ENCODE results near the gene AHSP.
A peak's percentile ranks its signal among the peaks of the same experiment; 100 is the strongest.
"Not testable (repeated sequence)": the region's sequence is repeated elsewhere in the genome, so short reads cannot be mapped to it uniquely, and the experiment has no call there.

The AHSP gene

GRCh38 chr16:31523768-31524167, 3.9 kb upstream of the AHSP start:
- not testable (repeated sequence) for H3K4me1 ChIP-seq (ENCODE audit: control insufficient read depth, insufficient read depth, low read length); H3K27me3 ChIP-seq (ENCODE audit: control insufficient read depth, insufficient read depth, low read length); H3K27ac ChIP-seq (ENCODE audit: low read depth, low read length); H3K9ac ChIP-seq (ENCODE audit: low read length); H3K4me3 ChIP-seq (ENCODE audit: low read length); H3K36me3 ChIP-seq (ENCODE audit: control insufficient read depth, insufficient read depth, low read length)

- H3K36me3 ChIP-seq (ENCODE audit: control insufficient read depth, insufficient read depth, low read length) = no peaks in the 10 kb centered on the region
Observed at GRCh38 chr16:31525113-31525512, 2.6 kb upstream of the AHSP start.

GRCh38 chr16:31528523-31529107, 915 bp downstream of the AHSP start:
- no peak overlapping the region for H3K27ac ChIP-seq (ENCODE audit: low read depth, low read length)
- H3K9ac ChIP-seq (ENCODE audit: low read length) = no peak overlapping the region
- peaks cover 3% of the 10 kb centered on the region for H3K4me1 ChIP-seq (ENCODE audit: control insufficient read depth, insufficient read depth, low read length)
- peak overlapping the region; percentile 14 for H3K4me3 ChIP-seq (ENCODE audit: low read length)
- no peaks in the 10 kb centered on the region for H3K36me3 ChIP-seq (ENCODE audit: control insufficient read depth, insufficient read depth, low read length)
- no peaks in the 10 kb centered on the region for H3K27me3 ChIP-seq (ENCODE audit: control insufficient read depth, insufficient read depth, low read length)

More at GRCh38 chr16:31525113-31525512, 2.6 kb upstream of the AHSP start:
- Histone ChIP-seq H3K4me1 (ENCODE audit: control insufficient read depth, insufficient read depth, low read length) (peaks cover 3% of the 10 kb centered on the region), H3K27ac (ENCODE audit: low read depth, low read length) (no peak overlapping the region), H3K4me3 (ENCODE audit: low read length) (no peak overlapping the region), H3K9ac (ENCODE audit: low read length) (no peak overlapping the region), H3K27me3 (ENCODE audit: control insufficient read depth, insufficient read depth, low read length) (no peaks in the 10 kb centered on the region)

GRCh38 chr16:31529108-31529936, 1.6 kb downstream of the AHSP start:
- peaks cover 3% of the 10 kb centered on the region for H3K4me1 ChIP-seq (ENCODE audit: control insufficient read depth, insufficient read depth, low read length)
- H3K4me3 ChIP-seq (ENCODE audit: low read length) = peak overlapping the region; percentile 45
- H3K36me3 ChIP-seq (ENCODE audit: control insufficient read depth, insufficient read depth, low read length) = no peaks in the 10 kb centered on the region
- H3K9ac ChIP-seq (ENCODE audit: low read length) = no peak overlapping the region
- H3K27me3 ChIP-seq (ENCODE audit: control insufficient read depth, insufficient read depth, low read length) = no peaks in the 10 kb centered on the region
- H3K27ac ChIP-seq (ENCODE audit: low read depth, low read length) = no peak overlapping the region

GRCh38 chr16:31529937-31530312, 2.2 kb downstream of the AHSP start:
- Histone ChIP-seq H3K27ac (ENCODE audit: low read depth, low read length) (no peak overlapping the region), H3K4me3 (ENCODE audit: low read length) (peak overlapping the region; percentile 45), H3K27me3 (ENCODE audit: control insufficient read depth, insufficient read depth, low read length) (no peaks in the 10 kb centered on the region), H3K9ac (ENCODE audit: low read length) (no peak overlapping the region), H3K4me1 (ENCODE audit: control insufficient read depth, insufficient read depth, low read length) (peaks cover 3% of the 10 kb centered on the region), H3K36me3 (ENCODE audit: control insufficient read depth, insufficient read depth, low read length) (no peaks in the 10 kb centered on the region)

- no peaks in the 10 kb centered on the region for H3K36me3 ChIP-seq (ENCODE audit: control insufficient read depth, insufficient read depth, low read length)
- no peak overlapping the region for H3K9ac ChIP-seq (ENCODE audit: low read length)
- no peak overlapping the region for H3K4me3 ChIP-seq (ENCODE audit: low read length)
- H3K27ac ChIP-seq (ENCODE audit: low read depth, low read length) = no peak overlapping the region
- no peaks in the 10 kb centered on the region for H3K27me3 ChIP-seq (ENCODE audit: control insufficient read depth, insufficient read depth, low read length)
- H3K4me1 ChIP-seq (ENCODE audit: control insufficient read depth, insufficient read depth, low read length) = peaks cover 3% of the 10 kb centered on the region
Observed at GRCh38 chr16:31530405-31530804, 2.7 kb downstream of the AHSP start.

- H3K4me3 ChIP-seq (ENCODE audit: low read length) = no peak overlapping the region
- no peaks in the 10 kb centered on the region for H3K36me3 ChIP-seq (ENCODE audit: control insufficient read depth, insufficient read depth, low read length)
- H3K9ac ChIP-seq (ENCODE audit: low read length) = no peak overlapping the region
- no peak overlapping the region for H3K27ac ChIP-seq (ENCODE audit: low read depth, low read length)
- H3K4me1 ChIP-seq (ENCODE audit: control insufficient read depth, insufficient read depth, low read length) = peaks cover 3% of the 10 kb centered on the region
- no peaks in the 10 kb centered on the region for H3K27me3 ChIP-seq (ENCODE audit: control insufficient read depth, insufficient read depth, low read length)
Observed at GRCh38 chr16:31531096-31531495, 3.4 kb downstream of the AHSP start.

GRCh38 chr16:31532120-31532519, 4.4 kb downstream of the AHSP start:
- H3K36me3 ChIP-seq (ENCODE audit: control insufficient read depth, insufficient read depth, low read length) = no peaks in the 10 kb centered on the region
- H3K27me3 ChIP-seq (ENCODE audit: control insufficient read depth, insufficient read depth, low read length) = no peaks in the 10 kb centered on the region
- no peak overlapping the region for H3K4me3 ChIP-seq (ENCODE audit: low read length)
- H3K9ac ChIP-seq (ENCODE audit: low read length) = no peak overlapping the region
- H3K4me1 ChIP-seq (ENCODE audit: control insufficient read depth, insufficient read depth, low read length) = peaks cover 3% of the 10 kb centered on the region
- no peak overlapping the region for H3K27ac ChIP-seq (ENCODE audit: low read depth, low read length)

- Histone ChIP-seq H3K36me3 (ENCODE audit: control insufficient read depth, insufficient read depth, low read length) (no peaks in the 10 kb centered on the region), H3K4me3 (ENCODE audit: low read length) (no peak overlapping the region), H3K27ac (ENCODE audit: low read depth, low read length) (no peak overlapping the region), H3K9ac (ENCODE audit: low read length) (no peak overlapping the region), H3K27me3 (ENCODE audit: control insufficient read depth, insufficient read depth, low read length) (peaks cover 3% of the 10 kb centered on the region), H3K4me1 (ENCODE audit: control insufficient read depth, insufficient read depth, low read length) (peaks cover 3% of the 10 kb centered on the region)
Observed at GRCh38 chr16:31532896-31533295, 5.2 kb downstream of the AHSP start.

- H3K27ac ChIP-seq (ENCODE audit: low read depth, low read length) = no peak overlapping the region
- no peaks in the 10 kb centered on the region for H3K36me3 ChIP-seq (ENCODE audit: control insufficient read depth, insufficient read depth, low read length)
- peaks cover 8% of the 10 kb centered on the region for H3K27me3 ChIP-seq (ENCODE audit: control insufficient read depth, insufficient read depth, low read length)
- no peak overlapping the region for H3K4me3 ChIP-seq (ENCODE audit: low read length)
- H3K9ac ChIP-seq (ENCODE audit: low read length) = no peak overlapping the region
- no peaks in the 10 kb centered on the region for H3K4me1 ChIP-seq (ENCODE audit: control insufficient read depth, insufficient read depth, low read length)
Observed at GRCh38 chr16:31535737-31536136, 8.0 kb downstream of the AHSP start.

GRCh38 chr16:31536804-31537361, 9.2 kb downstream of the AHSP start:
- Histone ChIP-seq H3K27me3 (ENCODE audit: control insufficient read depth, insufficient read depth, low read length) (peaks cover 8% of the 10 kb centered on the region), H3K4me3 (ENCODE audit: low read length) (no peak overlapping the region), H3K4me1 (ENCODE audit: control insufficient read depth, insufficient read depth, low read length) (no peaks in the 10 kb centered on the region), H3K36me3 (ENCODE audit: control insufficient read depth, insufficient read depth, low read length) (no peaks in the 10 kb centered on the region), H3K9ac (ENCODE audit: low read length) (no peak overlapping the region), H3K27ac (ENCODE audit: low read depth, low read length) (no peak overlapping the region)

- no peak overlapping the region for H3K27ac ChIP-seq (ENCODE audit: low read depth, low read length)
- peak overlapping the region; percentile 48 for H3K4me3 ChIP-seq (ENCODE audit: low read length)
- no peak overlapping the region for H3K9ac ChIP-seq (ENCODE audit: low read length)
- peaks cover 8% of the 10 kb centered on the region for H3K27me3 ChIP-seq (ENCODE audit: control insufficient read depth, insufficient read depth, low read length)
- H3K36me3 ChIP-seq (ENCODE audit: control insufficient read depth, insufficient read depth, low read length) = no peaks in the 10 kb centered on the region
- no peaks in the 10 kb centered on the region for H3K4me1 ChIP-seq (ENCODE audit: control insufficient read depth, insufficient read depth, low read length)
Observed at GRCh38 chr16:31537362-31538242, 9.9 kb downstream of the AHSP start.
